ENCODE data around the gene RPTOR. TPM values are rescaled to one million over a fixed set of nuclear protein-coding genes. Genes with fewer than 3 reads are reported as not detected.

The RPTOR gene
- polyA plus RNA-seq, 1 of the 3 experiments (the other 2 are of a cell fraction) = 14.9 TPM

- no peaks in the 10 kb centered on the region for H3F3A ChIP-seq (replicated peaks; ENCODE audit: insufficient read depth)
- H3K4me1 ChIP-seq (ENCODE audit: control insufficient read depth in 1 of 2, insufficient read depth in 2 of 2, low read depth in 1 of 2, low read length in 1 of 2) = peaks cover 3 to 4% of the 10 kb centered on the region in 2 experiments; a peak in 2 of 4 replicates
- POLR2A ChIA-PET = no interaction called here
- H3K9me3 ChIP-seq = no peaks in the 10 kb centered on the region
- H3K79me2 ChIP-seq (ENCODE audit: insufficient read depth) = peaks cover 73% of the 10 kb centered on the region
- CTCF ChIA-PET = interaction anchor here (1.2 to 1.6 kb wide), 2 partner anchors 40 to 183 kb away, joined by 3 to 4 read pairs; no protein-coding TSS in a partner anchor
- H3K9me2 ChIP-seq = no peaks in the 10 kb centered on the region
- 91% methylated on average over 5 of the region's 5 CpGs for WGBS (ENCODE audit: low lambda C conversion rate)
- TF ChIP-seq NFIC (IDR thresholded peaks at IDR 0.05; ENCODE audit: borderline replicate concordance) (no peak), SIN3A (IDR thresholded peaks at IDR 0.05; ENCODE audit: borderline replicate concordance, low read depth, low read length) (no peak), SMC3 (IDR thresholded peaks at IDR 0.05; ENCODE audit: low read depth, low read length) (no peak), FOXM1 (IDR thresholded peaks at IDR 0.05; ENCODE audit: low read depth) (no peak), TAF1 (IDR thresholded peaks at IDR 0.05; ENCODE audit: borderline replicate concordance, low read depth, low read length) (no peak)
- no peaks in the 10 kb centered on the region for H3K27me3 ChIP-seq (ENCODE audit: insufficient read depth)
- no peak overlapping the region for H3K27ac ChIP-seq (ENCODE audit: low read depth in 2 of 2, low read length in 1 of 2)
- H3K36me3 ChIP-seq (replicated peaks in 1 of 2; ENCODE audit: control insufficient read depth in 1 of 2, insufficient read depth in 2 of 2, low read length in 1 of 2) = no peaks in the 10 kb centered on the region
- no peak overlapping the region for H2AFZ ChIP-seq (ENCODE audit: low read depth)
- peaks cover 44% of the 10 kb centered on the region for H4K20me1 ChIP-seq (ENCODE audit: insufficient read depth)
- no peak overlapping the region for H3K4me2 ChIP-seq
- DNase-seq = no peak
- no peak overlapping the region for H3K4me3 ChIP-seq (ENCODE audit: low read depth in 2 of 2, low read length in 1 of 2)
- H3K9ac ChIP-seq = no peak overlapping the region
These were observed 65.1 kb downstream of the RPTOR start for GRCh38 chr17:80609757-80610156.

- Histone ChIP-seq H3K9ac (no peak overlapping the region), H4K20me1 (ENCODE audit: insufficient read depth) (peaks cover 38% of the 10 kb centered on the region), H3K4me3 (ENCODE audit: low read depth in 2 of 2, low read length in 1 of 2) (no peak overlapping the region), H3K4me1 (ENCODE audit: control insufficient read depth in 1 of 2, insufficient read depth in 2 of 2, low read depth in 1 of 2, low read length in 1 of 2) (peaks cover 3 to 4% of the 10 kb centered on the region in 2 experiments; a peak in 2 of 4 replicates), H3K79me2 (ENCODE audit: insufficient read depth) (peaks cover 67% of the 10 kb centered on the region), H3K4me2 (no peak overlapping the region), H3K9me2 (no peaks in the 10 kb centered on the region), H2AFZ (ENCODE audit: low read depth) (no peak overlapping the region), H3K36me3 (replicated peaks in 1 of 2; ENCODE audit: control insufficient read depth in 1 of 2, insufficient read depth in 2 of 2, low read length in 1 of 2) (no peaks in the 10 kb centered on the region), H3F3A (replicated peaks; ENCODE audit: insufficient read depth) (no peaks in the 10 kb centered on the region), H3K27ac (ENCODE audit: low read depth in 2 of 2, low read length in 1 of 2) (no peak overlapping the region), H3K9me3 (no peaks in the 10 kb centered on the region), H3K27me3 (ENCODE audit: insufficient read depth) (no peaks in the 10 kb centered on the region)
- POLR2A ChIA-PET = interaction anchor here (0.6 kb wide), 1 partner anchor 217 kb away, joined by 4 read pairs; no protein-coding TSS in a partner anchor
- CTCF ChIA-PET = interaction anchor here (1.4 to 1.6 kb wide), 2 partner anchors 11 to 20 kb away, joined by 3 read pairs; no protein-coding TSS in a partner anchor
- DNase-seq = no peak
- 94% methylated on average over 1 of the region's 1 CpG for WGBS (ENCODE audit: low lambda C conversion rate)
- no peak for TF ChIP-seq RXRA (IDR thresholded peaks at IDR 0.05; ENCODE audit: borderline replicate concordance, low read depth)
- no peak for TF ChIP-seq NRF1 (IDR thresholded peaks at IDR 0.05; ENCODE audit: low read depth, low read length)
- TF ChIP-seq POLR2AphosphoS5 (IDR thresholded peaks at IDR 0.05; ENCODE audit: low read depth, low read length) = no peak
- no peak for TF ChIP-seq TAF1 (IDR thresholded peaks at IDR 0.05; ENCODE audit: borderline replicate concordance, low read depth, low read length)
- no peak for TF ChIP-seq GABPA (IDR thresholded peaks at IDR 0.05; ENCODE audit: low read depth)
- TF ChIP-seq TCF12 (IDR thresholded peaks at IDR 0.05) = no peak
- no peak for TF ChIP-seq YY1 (IDR thresholded peaks at IDR 0.05; ENCODE audit: low read depth)
- TF ChIP-seq RAD21 (IDR thresholded peaks at IDR 0.05; ENCODE audit: low read length) = no peak
- TF ChIP-seq EZH2phosphoT487 (IDR thresholded peaks at IDR 0.05; ENCODE audit: borderline replicate concordance, low read depth) = no peak
- TF ChIP-seq PBX3 (IDR thresholded peaks at IDR 0.05) = no peak
- no peak for TF ChIP-seq REST (IDR thresholded peaks at IDR 0.05; ENCODE audit: low read depth, low read length)
- TF ChIP-seq JUND (IDR thresholded peaks at IDR 0.05) = no peak
- TF ChIP-seq IRF3 (IDR thresholded peaks at IDR 0.05; ENCODE audit: low read depth, low read length) = no peak
- TF ChIP-seq FOSL2 (IDR thresholded peaks at IDR 0.05; ENCODE audit: borderline replicate concordance, low read depth) = no peak
- TF ChIP-seq USF2 (IDR thresholded peaks at IDR 0.05; ENCODE audit: borderline replicate concordance, low read depth, low read length) = no peak
These were observed 67.2 kb downstream of the RPTOR start for GRCh38 chr17:80611816-80612215.
